ENCODE measurements around the gene ZNF496. TPM values are rescaled to one million over a fixed set of nuclear protein-coding genes. Genes with fewer than 3 reads are reported as not detected.
"Not testable (repeated sequence)": the region's sequence is repeated elsewhere in the genome, so short reads cannot be mapped to it uniquely, and the experiment has no call there.

The ZNF496 gene
- total RNA-seq, 2 experiments from 2014 or later: 9.3 to 9.5 TPM

- ATAC-seq (no peak), DNase-seq (no peak)
- Mint-ChIP-seq H3K36me3 (ENCODE audit: low read depth) (no peaks in the 10 kb centered on the region), H3K4me3 (no peak overlapping the region), H3K27me3 (no peaks in the 10 kb centered on the region), H3K27ac (no peak overlapping the region), H3K4me1 (no peaks in the 10 kb centered on the region), H3K9me3 (ENCODE audit: low read depth) (peaks cover 10% of the 10 kb centered on the region)
- CTCF ChIA-PET: no interaction called here
- intact Hi-C loops (cut with DNase I, micrococcal nuclease): no loop called here
- POLR2A ChIA-PET: no interaction called here
Observed at GRCh38 chr1:247291161-247291560, 40.5 kb downstream of the ZNF496 start.

- ChIA-PET CTCF (no interaction called here), POLR2A (no interaction called here)
- DNase-seq: no peak
- intact Hi-C loops (cut with DNase I, micrococcal nuclease): no loop called here
- Mint-ChIP-seq H3K4me3 (no peak overlapping the region), H3K27ac (no peak overlapping the region), H3K9me3 (ENCODE audit: low read depth) (peaks cover 14% of the 10 kb centered on the region), H3K36me3 (ENCODE audit: low read depth) (no peaks in the 10 kb centered on the region), H3K4me1 (no peaks in the 10 kb centered on the region), H3K27me3 (no peaks in the 10 kb centered on the region)
- no peak for ATAC-seq
Observed at GRCh38 chr1:247290576-247290975, 41.1 kb downstream of the ZNF496 start.

- H3K4me3 Mint-ChIP-seq; H3K27ac Mint-ChIP-seq; intact Hi-C loops (cut with DNase I, micrococcal nuclease); ATAC-seq; POLR2A ChIA-PET; DNase-seq; CTCF ChIA-PET; H3K4me1 Mint-ChIP-seq; H3K27me3 Mint-ChIP-seq; H3K36me3 Mint-ChIP-seq (ENCODE audit: low read depth): not testable (repeated sequence)
- peaks cover 14% of the 10 kb centered on the region for H3K9me3 Mint-ChIP-seq (ENCODE audit: low read depth)
Observed at GRCh38 chr1:247289274-247289892, 42.3 kb downstream of the ZNF496 start.

GRCh38 chr1:247288341-247288740 lies 43.3 kb downstream of the ZNF496 start:
- Mint-ChIP-seq H3K36me3 (ENCODE audit: low read depth) (no peaks in the 10 kb centered on the region), H3K9me3 (ENCODE audit: low read depth) (peaks cover 14% of the 10 kb centered on the region), H3K27ac (no peak overlapping the region), H3K4me3 (no peak overlapping the region), H3K27me3 (no peaks in the 10 kb centered on the region), H3K4me1 (no peaks in the 10 kb centered on the region)
- ChIA-PET POLR2A (no interaction called here), CTCF (no interaction called here)
- ATAC-seq (no peak), DNase-seq (no peak)
- intact Hi-C loops (cut with DNase I, micrococcal nuclease): no loop called here

GRCh38 chr1:247287460-247287859 lies 44.2 kb downstream of the ZNF496 start:
- POLR2A ChIA-PET: no interaction called here
- no peak for DNase-seq
- intact Hi-C loops (cut with DNase I, micrococcal nuclease): no loop called here
- H3K27ac Mint-ChIP-seq: no peak overlapping the region
- no peaks in the 10 kb centered on the region for H3K36me3 Mint-ChIP-seq (ENCODE audit: low read depth)
- H3K9me3 Mint-ChIP-seq (ENCODE audit: low read depth): peaks cover 14% of the 10 kb centered on the region
- CTCF ChIA-PET: no interaction called here
- H3K4me3 Mint-ChIP-seq: no peak overlapping the region
- ATAC-seq: no peak
- no peaks in the 10 kb centered on the region for H3K4me1 Mint-ChIP-seq
- no peaks in the 10 kb centered on the region for H3K27me3 Mint-ChIP-seq

- no peak for ATAC-seq
- H3K36me3 Mint-ChIP-seq (ENCODE audit: low read depth): no peaks in the 10 kb centered on the region
Observed at GRCh38 chr1:247286134-247286670, 45.5 kb downstream of the ZNF496 start.

GRCh38 chr1:247281001-247281574 lies 50.6 kb downstream of the ZNF496 start:
- Mint-ChIP-seq H3K4me3 (no peak overlapping the region), H3K27me3 (no peaks in the 10 kb centered on the region), H3K36me3 (ENCODE audit: low read depth) (no peaks in the 10 kb centered on the region), H3K9me3 (ENCODE audit: low read depth) (peaks cover 4% of the 10 kb centered on the region), H3K27ac (no peak overlapping the region), H3K4me1 (no peaks in the 10 kb centered on the region)
- ATAC-seq: no peak
- POLR2A ChIA-PET: no interaction called here
- CTCF ChIA-PET: no interaction called here
- no peak for DNase-seq
- intact Hi-C loops (cut with DNase I, micrococcal nuclease): no loop called here

More at GRCh38 chr1:247286134-247286670, 45.5 kb downstream of the ZNF496 start:
- Mint-ChIP-seq H3K4me3 (no peak overlapping the region), H3K9me3 (ENCODE audit: low read depth) (peaks cover 14% of the 10 kb centered on the region), H3K4me1 (no peaks in the 10 kb centered on the region), H3K27me3 (no peaks in the 10 kb centered on the region), H3K27ac (no peak overlapping the region)
- no peak for DNase-seq
- ChIA-PET CTCF (interaction anchor here (0.6 to 0.7 kb wide), 2 partner anchors 189 to 406 kb away, joined by 3 read pairs; no protein-coding TSS in a partner anchor), POLR2A (no interaction called here)
- intact Hi-C loops (cut with DNase I, micrococcal nuclease): no loop called here

GRCh38 chr1:247277191-247277590 lies 54.5 kb downstream of the ZNF496 start:
- H3K4me3 Mint-ChIP-seq: no peak overlapping the region
- H3K4me1 Mint-ChIP-seq: no peaks in the 10 kb centered on the region
- ChIA-PET CTCF (no interaction called here), POLR2A (no interaction called here)
- H3K36me3 Mint-ChIP-seq (ENCODE audit: low read depth): no peaks in the 10 kb centered on the region
- no peak overlapping the region for H3K27ac Mint-ChIP-seq
- H3K9me3 Mint-ChIP-seq (ENCODE audit: low read depth): no peaks in the 10 kb centered on the region
- ATAC-seq: no peak
- intact Hi-C loops (cut with DNase I, micrococcal nuclease): no loop called here
- no peak for DNase-seq
- H3K27me3 Mint-ChIP-seq: no peaks in the 10 kb centered on the region

GRCh38 chr1:247274605-247275256 lies 56.9 kb downstream of the ZNF496 start:
- no peaks in the 10 kb centered on the region for H3K27me3 Mint-ChIP-seq
- no peaks in the 10 kb centered on the region for H3K36me3 Mint-ChIP-seq (ENCODE audit: low read depth)
- H3K9me3 Mint-ChIP-seq (ENCODE audit: low read depth): peaks cover 12% of the 10 kb centered on the region
- no peak for DNase-seq
- H3K4me1 Mint-ChIP-seq: no peaks in the 10 kb centered on the region
- intact Hi-C loops (cut with DNase I, micrococcal nuclease): no loop called here
- no peak overlapping the region for H3K27ac Mint-ChIP-seq
- POLR2A ChIA-PET: no interaction called here
- CTCF ChIA-PET: no interaction called here
- no peak for ATAC-seq
- H3K4me3 Mint-ChIP-seq: no peak overlapping the region

- no peaks in the 10 kb centered on the region for H3K27me3 Mint-ChIP-seq
- intact Hi-C loops (cut with DNase I, micrococcal nuclease): no loop called here
- H3K4me3 Mint-ChIP-seq: no peak overlapping the region
- POLR2A ChIA-PET: no interaction called here
- H3K4me1 Mint-ChIP-seq: no peaks in the 10 kb centered on the region
- no peak for DNase-seq
- ATAC-seq: no peak
- no peaks in the 10 kb centered on the region for H3K36me3 Mint-ChIP-seq (ENCODE audit: low read depth)
- CTCF ChIA-PET: no interaction called here
- no peak overlapping the region for H3K27ac Mint-ChIP-seq
- H3K9me3 Mint-ChIP-seq (ENCODE audit: low read depth): peaks cover 12% of the 10 kb centered on the region
Observed at GRCh38 chr1:247273013-247273412, 58.7 kb downstream of the ZNF496 start.

GRCh38 chr1:247270003-247270402 lies 61.7 kb downstream of the ZNF496 start:
- ChIA-PET POLR2A (no interaction called here), CTCF (no interaction called here)
- Mint-ChIP-seq H3K4me1 (no peaks in the 10 kb centered on the region), H3K4me3 (no peak overlapping the region), H3K27me3 (no peaks in the 10 kb centered on the region), H3K36me3 (ENCODE audit: low read depth) (no peaks in the 10 kb centered on the region), H3K27ac (no peak overlapping the region), H3K9me3 (ENCODE audit: low read depth) (peaks cover 15% of the 10 kb centered on the region)
- DNase-seq (no peak), ATAC-seq (no peak)
- intact Hi-C loops (cut with DNase I, micrococcal nuclease): no loop called here

GRCh38 chr1:247269133-247269532 lies 62.5 kb downstream of the ZNF496 start:
- H3K4me1 Mint-ChIP-seq: no peaks in the 10 kb centered on the region
- no peak overlapping the region for H3K27ac Mint-ChIP-seq
- ChIA-PET CTCF (no interaction called here), POLR2A (no interaction called here)
- peaks cover 15% of the 10 kb centered on the region for H3K9me3 Mint-ChIP-seq (ENCODE audit: low read depth)
- ATAC-seq (no peak), DNase-seq (no peak)
- H3K36me3 Mint-ChIP-seq (ENCODE audit: low read depth): no peaks in the 10 kb centered on the region
- H3K4me3 Mint-ChIP-seq: no peak overlapping the region
- intact Hi-C loops (cut with DNase I, micrococcal nuclease): no loop called here
- H3K27me3 Mint-ChIP-seq: no peaks in the 10 kb centered on the region
